Measurements from ENCODE around the gene DCAF8L2.

DNA sequence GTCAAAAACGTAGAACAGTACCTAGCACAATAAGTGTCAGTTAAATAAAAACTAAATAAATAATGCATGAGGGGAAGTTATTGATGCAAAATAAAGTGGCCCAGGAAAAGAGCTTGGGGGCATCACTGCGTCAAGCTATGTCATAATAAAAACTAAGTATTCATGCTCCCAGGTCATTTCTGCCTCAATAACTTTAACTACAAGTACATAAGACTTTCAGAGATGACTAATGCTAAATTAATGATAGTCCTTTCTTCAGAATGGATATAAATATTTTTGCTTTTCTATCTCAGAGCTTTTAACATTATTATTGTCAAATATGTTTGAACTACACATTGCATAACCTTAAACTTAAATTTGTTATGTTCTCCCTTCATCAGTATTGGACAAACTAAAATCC, 125.5 kb downstream of the DCAF8L2 start:
- TF ChIP-seq CTCF (IDR thresholded peaks at IDR 0.05; ENCODE audit: low read length): no peak
- TF ChIP-seq EZH2 (IDR thresholded peaks at IDR 0.05; ENCODE audit: borderline replicate concordance, low read length): no peak

Measured in OCI-LY1 (cell line).